Measurements from ENCODE around the gene SPATS2L.

- TF ChIP-seq EZH2 (IDR thresholded peaks at IDR 0.05; ENCODE audit: low read depth, unreplicated experiment), result no peak
- no peak for TF ChIP-seq CTCF (conservative IDR thresholded peaks at IDR 0.05; ENCODE audit: low read depth in 2 of 2)
- TF ChIP-seq POLR2AphosphoS5 (IDR thresholded peaks at IDR 0.05; ENCODE audit: low read depth), result no peak
Measured at GRCh38 chr2:200425026-200425821, 118.7 kb downstream of the SPATS2L start.

Data from GM23338 (cell line).